MM.1S (cell line): ENCODE data around the gene KIZ.

ENCODE experiments used
- DNase-seq: peaks from one replicate; pipeline ENCODE4 v3.0.0-alpha.2; 2015
- H2AFZ ChIP-seq: fragments of 300-600 bp; sonication (generic); 2 replicates; pipeline ENCODE4 v1.6.0; 2016; ENCODE audit warnings: antibody characterized with exemption, low read length
- H3F3A ChIP-seq: fragments of 300-600 bp; sonication (generic); 2 replicates; pipeline ENCODE4 v1.6.1; 2016; ENCODE audit warnings: mild to moderate bottlenecking, antibody characterized with exemption, low read length, moderate library complexity, mixed read lengths; ENCODE audit not compliant: insufficient read depth
- H3K27ac ChIP-seq: fragments of 300-600 bp; sonication (generic); 2 replicates; pipeline ENCODE4 v1.5.1; 2016; ENCODE audit warnings: mild to moderate bottlenecking, low read length
- H3K27me3 ChIP-seq: fragments of 300-600 bp; sonication (generic); replicated peaks from 2 replicates; pipeline ENCODE4 v1.6.0; 2016; ENCODE audit warnings: low read length; ENCODE audit not compliant: insufficient read depth
- H3K36me3 ChIP-seq: fragments of 300-600 bp; sonication (generic); replicated peaks from 2 replicates; pipeline ENCODE4 v1.6.1; 2016; ENCODE audit warnings: mild to moderate bottlenecking, low read length, mixed read lengths; ENCODE audit not compliant: insufficient read depth
- H3K4me1 ChIP-seq: fragments of 300-600 bp; sonication (generic); 2 replicates; pipeline ENCODE4 v1.6.1; 2016; ENCODE audit warnings: low read length, mixed read lengths
- H3K4me2 ChIP-seq: fragments of 300-600 bp; sonication (generic); 2 replicates; pipeline ENCODE4 v1.6.0; 2016; ENCODE audit warnings: low read depth, low read length
- H3K4me3 ChIP-seq: fragments of 300-600 bp; sonication (generic); 2 replicates; pipeline ENCODE4 v1.5.1; 2016; ENCODE audit warnings: low read length, mixed read lengths
- H3K79me2 ChIP-seq: fragments of 300-600 bp; sonication (generic); 2 replicates; pipeline ENCODE4 v1.6.1; 2016; ENCODE audit warnings: mixed run types, low read length, mixed read lengths
- H3K9ac ChIP-seq: fragments of 300-600 bp; sonication (generic); 2 replicates; pipeline ENCODE4 v1.6.1; 2016; ENCODE audit warnings: low read length, mixed read lengths
- H3K9me2 ChIP-seq: fragments of 300-600 bp; sonication (generic); replicated peaks from 2 replicates; pipeline ENCODE4 v1.6.1; 2016; ENCODE audit warnings: mild to moderate bottlenecking, low read length, mixed read lengths; ENCODE audit not compliant: insufficient read depth
- H3K9me3 ChIP-seq: fragments of 300-600 bp; sonication (generic); replicated peaks from 2 replicates; pipeline ENCODE4 v1.6.1; 2016; ENCODE audit warnings: mild to moderate bottlenecking, low read length, mixed read lengths; ENCODE audit not compliant: insufficient read depth
- H4K20me1 ChIP-seq: fragments of 300-600 bp; sonication (generic); 2 replicates; pipeline ENCODE4 v1.6.1; 2016; ENCODE audit warnings: mild to moderate bottlenecking, low read length, moderate library complexity, mixed read lengths; ENCODE audit not compliant: insufficient read depth
- CTCF ChIP-seq: fragments of 300-600 bp; sonication (generic); IDR thresholded peaks from 2 replicates; pipeline ENCODE4 v1.5.1; 2016; ENCODE audit warnings: antibody characterized with exemption, low read length, mixed read lengths
- EZH2 ChIP-seq: fragments of 300-600 bp; sonication (generic); optimal IDR thresholded peaks from 2 replicates; pipeline ENCODE3; 2017; ENCODE audit warnings: low read depth, mild to moderate bottlenecking, antibody characterized with exemption, low read length, mixed read lengths
- EZH2phosphoT487 ChIP-seq: fragments of 300-600 bp; sonication (generic); IDR thresholded peaks from 2 replicates; pipeline ENCODE4 v1.6.1; 2018; ENCODE audit warnings: antibody characterized with exemption, low read length

Gene KIZ

DNA sequence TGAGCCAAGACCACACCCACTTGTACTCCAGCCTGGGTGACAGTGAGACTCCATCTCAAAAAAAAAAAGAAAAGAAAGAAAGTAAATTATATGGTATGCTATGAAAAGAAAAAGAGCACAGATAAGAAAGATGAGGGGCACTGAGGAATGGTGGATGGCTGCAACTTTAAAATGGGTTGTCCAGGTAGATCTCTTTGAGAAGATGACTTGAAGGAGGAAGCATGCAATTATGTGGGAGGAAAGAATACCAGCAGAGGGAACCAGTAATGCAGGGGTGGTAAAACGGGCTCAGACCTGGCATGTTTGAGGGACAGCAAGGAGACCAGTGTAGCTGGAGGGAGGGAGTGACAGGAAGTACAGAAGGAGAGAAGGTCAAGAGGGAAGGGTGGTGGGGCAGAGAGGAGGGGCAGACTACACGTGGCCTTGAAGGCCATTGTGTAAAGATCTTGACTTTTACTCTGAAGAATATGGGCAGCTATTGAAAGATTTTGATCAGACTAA, 42.0 kb upstream of the KIZ start:
- no peak for DNase-seq
- no peaks in the 10 kb centered on the region for H4K20me1 ChIP-seq
- H3K9ac ChIP-seq, result no peak overlapping the region
- no peak overlapping the region for H3K27ac ChIP-seq
- no peak overlapping the region for H2AFZ ChIP-seq
- H3K27me3 ChIP-seq, result no peaks in the 10 kb centered on the region
- no peaks in the 10 kb centered on the region for H3K4me1 ChIP-seq
- H3K9me3 ChIP-seq, result no peaks in the 10 kb centered on the region
- H3K9me2 ChIP-seq, result no peaks in the 10 kb centered on the region
- no peak overlapping the region for H3K4me2 ChIP-seq
- H3K4me3 ChIP-seq, result no peak overlapping the region
- no peak for TF ChIP-seq CTCF
- TF ChIP-seq EZH2phosphoT487, result no peak
- TF ChIP-seq EZH2, result no peak
- H3K79me2 ChIP-seq, result no peaks in the 10 kb centered on the region
- no peaks in the 10 kb centered on the region for H3F3A ChIP-seq
- H3K36me3 ChIP-seq, result no peaks in the 10 kb centered on the region

DNA sequence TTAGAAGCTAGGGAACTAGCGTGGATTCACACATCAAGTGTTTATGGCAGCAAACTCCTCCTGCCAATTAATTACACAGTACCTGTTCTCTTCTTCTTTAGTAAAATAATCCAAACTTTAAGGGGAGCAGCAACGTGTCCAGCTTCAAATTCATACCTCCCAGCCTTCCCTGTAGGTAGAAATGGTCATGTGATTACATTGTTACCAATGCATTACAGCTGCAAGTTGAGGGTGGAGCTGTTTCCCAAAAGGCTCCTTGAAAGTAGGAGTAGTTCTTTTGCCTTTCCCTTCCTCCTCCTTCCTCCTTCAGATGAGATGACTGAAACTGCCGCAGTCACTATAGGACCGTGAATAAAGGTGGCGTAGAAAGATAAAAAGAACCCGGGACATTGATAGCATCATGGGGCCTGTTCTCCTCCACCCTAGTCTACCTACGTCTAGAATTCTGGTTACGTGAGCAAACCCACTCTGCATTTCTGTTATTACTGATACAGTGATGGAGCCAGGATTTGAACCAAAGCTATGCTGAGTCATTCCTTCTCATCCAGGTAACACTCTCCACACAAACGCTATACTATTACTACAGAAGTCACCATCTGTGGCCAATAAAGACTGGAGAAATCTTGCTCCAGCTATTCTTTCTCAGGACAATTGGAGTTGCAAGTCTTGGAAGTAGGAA, 37.9 kb upstream of the KIZ start:
- H3K36me3 ChIP-seq, result no peaks in the 10 kb centered on the region
- no peak for DNase-seq
- H3K79me2 ChIP-seq, result no peaks in the 10 kb centered on the region
- no peak overlapping the region for H3K4me2 ChIP-seq
- H3F3A ChIP-seq, result no peaks in the 10 kb centered on the region
- no peak overlapping the region for H3K27ac ChIP-seq
- H4K20me1 ChIP-seq, result no peaks in the 10 kb centered on the region
- H3K9me3 ChIP-seq, result no peaks in the 10 kb centered on the region
- H3K9me2 ChIP-seq, result no peaks in the 10 kb centered on the region
- no peaks in the 10 kb centered on the region for H3K27me3 ChIP-seq
- no peak overlapping the region for H3K4me3 ChIP-seq
- no peak overlapping the region for H2AFZ ChIP-seq
- TF ChIP-seq CTCF (no peak), EZH2 (no peak), EZH2phosphoT487 (no peak)
- H3K4me1 ChIP-seq, result no peaks in the 10 kb centered on the region
- H3K9ac ChIP-seq, result no peak overlapping the region

DNA sequence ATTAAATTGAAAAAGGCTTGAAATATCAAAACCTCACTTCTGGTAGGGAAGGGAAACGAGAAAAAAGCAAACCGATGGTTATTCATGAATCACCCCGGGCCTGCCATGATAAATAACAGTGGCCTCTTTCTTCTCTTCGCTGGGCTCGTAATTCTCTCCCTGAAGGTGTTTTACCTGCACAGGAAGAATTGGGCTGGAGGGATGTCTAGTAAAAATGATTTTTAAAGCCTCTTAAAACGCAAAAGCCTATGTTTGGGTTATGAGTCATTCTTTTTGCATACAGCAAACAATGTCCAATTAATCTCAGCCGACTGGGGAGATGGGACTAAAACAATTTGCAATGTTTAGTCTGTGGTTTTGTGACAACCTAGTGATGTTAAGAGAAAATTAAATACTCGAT, 36.5 kb upstream of the KIZ start:
- Histone ChIP-seq H3K36me3 (no peaks in the 10 kb centered on the region), H3K27me3 (no peaks in the 10 kb centered on the region), H2AFZ (no peak overlapping the region), H3K27ac (no peak overlapping the region), H3F3A (no peaks in the 10 kb centered on the region), H3K9me2 (no peaks in the 10 kb centered on the region), H3K79me2 (no peaks in the 10 kb centered on the region), H3K4me1 (no peaks in the 10 kb centered on the region), H4K20me1 (no peaks in the 10 kb centered on the region), H3K9me3 (no peaks in the 10 kb centered on the region), H3K4me2 (no peak overlapping the region), H3K9ac (no peak overlapping the region), H3K4me3 (no peak overlapping the region)
- no peak for DNase-seq
- no peak for TF ChIP-seq CTCF
